Hepatocyte (in vitro differentiated cells): ENCODE measurements around the gene KYAT1. TPM values are rescaled to one million over a fixed set of nuclear protein-coding genes. Genes with fewer than 3 reads are reported as not detected.

Source experiments
- DNase-seq: peaks from one replicate; pipeline ENCODE4 v3.0.0-alpha.2; 2016; ENCODE audit warnings: low spot score
- H2AFZ ChIP-seq: fragments of 200-600 bp; sonication (generic); 2 replicates; pipeline ENCODE4 v1.6.0; 2016; ENCODE audit warnings: antibody characterized with exemption, mild to moderate bottlenecking
- H3K27ac ChIP-seq: fragments of 200-600 bp; sonication (generic); 2 replicates; pipeline ENCODE4 v1.5.1; 2016; ENCODE audit warnings: mild to moderate bottlenecking
- H3K27me3 ChIP-seq: fragments of 200-600 bp; sonication (generic); 2 replicates; pipeline ENCODE4 v1.6.1; 2016
- H3K36me3 ChIP-seq: fragments of 200-600 bp; sonication (generic); replicated peaks from 2 replicates; pipeline ENCODE4 v1.5.1; 2016; ENCODE audit warnings: low read depth; ENCODE audit not compliant: insufficient read depth
- H3K4me1 ChIP-seq: fragments of 200-600 bp; sonication (generic); 2 replicates; pipeline ENCODE4 v1.5.1; 2016; ENCODE audit warnings: mild to moderate bottlenecking, moderate library complexity; ENCODE audit not compliant: insufficient read depth
- H3K4me2 ChIP-seq: fragments of 200-600 bp; sonication (generic); 2 replicates; pipeline ENCODE4 v1.6.0; 2016
- H3K4me3 ChIP-seq: fragments of 200-600 bp; sonication (generic); 2 replicates; pipeline ENCODE4 v1.5.1; 2016; ENCODE audit warnings: mild to moderate bottlenecking
- H3K79me2 ChIP-seq: fragments of 200-600 bp; sonication (generic); 2 replicates; pipeline ENCODE4 v1.6.0; 2017; ENCODE audit warnings: mild to moderate bottlenecking
- H3K9me2 ChIP-seq: fragments of 200-600 bp; sonication (generic); replicated peaks from 2 replicates; pipeline ENCODE4 v1.6.0; 2017; ENCODE audit warnings: mild to moderate bottlenecking; ENCODE audit not compliant: insufficient read depth
- H3K9me3 ChIP-seq: fragments of 200-600 bp; sonication (generic); 2 replicates; pipeline ENCODE4 v1.5.1; 2016; ENCODE audit warnings: low read depth, mild to moderate bottlenecking
- H4K20me1 ChIP-seq: fragments of 200-600 bp; sonication (generic); 2 replicates; pipeline ENCODE4 v1.6.0; 2016; ENCODE audit warnings: mild to moderate bottlenecking; ENCODE audit not compliant: insufficient read depth, poor library complexity, severe bottlenecking
- EZH2 ChIP-seq: fragments of 200-600 bp; sonication (generic); IDR thresholded peaks from 2 replicates; pipeline ENCODE4 v1.6.1; 2016; ENCODE audit warnings: antibody characterized with exemption, mild to moderate bottlenecking, borderline replicate concordance
- EZH2phosphoT487 ChIP-seq: fragments of 200-600 bp; sonication (generic); IDR thresholded peaks from one replicate; pipeline ENCODE4 v1.6.1; 2018; ENCODE audit warnings: antibody characterized with exemption, mild to moderate bottlenecking, low read depth, moderate library complexity; ENCODE audit not compliant: unreplicated experiment, severe bottlenecking
- WGBS: methylation state at CpG from one replicate; pipeline ENCODE4 v1.1.6; 2016; ENCODE audit warnings: low lambda C conversion rate; ENCODE audit errors: missing lambda C conversion rate; 5-methylcytosine and 5-hydroxymethylcytosine counted together
- polyA plus RNA-seq: library from polyadenylated mRNA; unstranded; fragments of >200 nt; fragmentation: Nextera tagmentation; extraction: Ambion mirVana; gene quantifications from 2 replicates; pipeline ENCODE4 v1.2.1, GENCODE V29; 2016
- total RNA-seq: library from RNA; depleted of rRNA; stranded (reverse); fragments of >200 nt; gene quantifications from 2 replicates; pipeline ENCODE4 v1.2.3, GENCODE V29; 2014
- TF ChIP-seq, protein P1 (sequence below): fragments of 200-600 bp; sonication (generic); IDR thresholded peaks from 2 replicates; pipeline ENCODE4 v1.5.1; 2016; ENCODE audit warnings: antibody characterized with exemption, mild to moderate bottlenecking; ENCODE audit not compliant: poor library complexity

KYAT1 gene
- total and polyA plus RNA-seq, 2 experiments from 2014 or later: 5.1 to 8.7 TPM

GRCh38 chr9:128887049-128887448 is 5.3 kb upstream of the KYAT1 start:
- Histone ChIP-seq H2AFZ (no peak overlapping the region), H3K9me3 (no peaks in the 10 kb centered on the region), H3K4me1 (peaks cover 2% of the 10 kb centered on the region), H3K9me2 (no peaks in the 10 kb centered on the region), H3K4me3 (no peak overlapping the region), H4K20me1 (peaks cover 5% of the 10 kb centered on the region), H3K79me2 (peaks cover 78% of the 10 kb centered on the region), H3K27me3 (no peaks in the 10 kb centered on the region), H3K36me3 (no peaks in the 10 kb centered on the region), H3K4me2 (no peak overlapping the region), H3K27ac (no peak overlapping the region)
- 97% methylated on average over 3 of the region's 3 CpGs for WGBS
- no peak for DNase-seq
- TF ChIP-seq, protein P1, sequence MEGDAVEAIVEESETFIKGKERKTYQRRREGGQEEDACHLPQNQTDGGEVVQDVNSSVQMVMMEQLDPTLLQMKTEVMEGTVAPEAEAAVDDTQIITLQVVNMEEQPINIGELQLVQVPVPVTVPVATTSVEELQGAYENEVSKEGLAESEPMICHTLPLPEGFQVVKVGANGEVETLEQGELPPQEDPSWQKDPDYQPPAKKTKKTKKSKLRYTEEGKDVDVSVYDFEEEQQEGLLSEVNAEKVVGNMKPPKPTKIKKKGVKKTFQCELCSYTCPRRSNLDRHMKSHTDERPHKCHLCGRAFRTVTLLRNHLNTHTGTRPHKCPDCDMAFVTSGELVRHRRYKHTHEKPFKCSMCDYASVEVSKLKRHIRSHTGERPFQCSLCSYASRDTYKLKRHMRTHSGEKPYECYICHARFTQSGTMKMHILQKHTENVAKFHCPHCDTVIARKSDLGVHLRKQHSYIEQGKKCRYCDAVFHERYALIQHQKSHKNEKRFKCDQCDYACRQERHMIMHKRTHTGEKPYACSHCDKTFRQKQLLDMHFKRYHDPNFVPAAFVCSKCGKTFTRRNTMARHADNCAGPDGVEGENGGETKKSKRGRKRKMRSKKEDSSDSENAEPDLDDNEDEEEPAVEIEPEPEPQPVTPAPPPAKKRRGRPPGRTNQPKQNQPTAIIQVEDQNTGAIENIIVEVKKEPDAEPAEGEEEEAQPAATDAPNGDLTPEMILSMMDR: no peak
- TF ChIP-seq EZH2phosphoT487: no peak
- TF ChIP-seq EZH2: no peak

DNA sequence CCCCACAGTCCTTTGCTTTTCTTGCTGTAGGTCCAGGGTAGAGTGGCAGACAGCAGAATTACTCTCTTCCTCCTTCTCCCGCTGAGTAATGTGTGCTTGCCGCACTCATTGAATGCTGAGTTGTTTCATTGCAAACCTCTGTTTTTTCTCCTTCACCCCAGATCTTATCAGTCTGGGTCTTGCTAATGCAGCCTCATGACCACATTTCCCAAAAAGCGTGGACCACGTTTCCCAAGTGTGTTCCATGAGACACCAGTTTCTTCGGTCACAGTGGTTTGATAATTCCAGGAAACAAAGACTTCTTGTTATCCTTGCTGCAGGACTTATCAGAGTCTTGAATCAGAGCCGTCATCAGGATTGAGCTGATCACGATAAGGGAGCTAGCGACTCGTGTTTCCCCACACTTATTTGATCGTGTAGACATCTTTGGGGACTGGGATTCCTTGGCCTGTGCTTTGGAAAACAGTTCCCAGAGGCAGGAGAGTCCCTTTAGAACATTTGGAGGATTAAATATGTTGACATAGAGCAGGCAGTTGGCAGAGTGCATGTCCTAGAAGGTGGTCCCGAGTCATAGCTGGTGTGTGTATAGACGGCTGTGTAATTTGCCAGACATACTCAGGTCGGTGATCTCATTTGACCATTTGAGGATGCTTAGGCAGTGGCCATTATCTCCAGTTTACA is 4.6 kb upstream of the KYAT1 start:
- Histone ChIP-seq H3K27me3 (no peaks in the 10 kb centered on the region), H2AFZ (no peak overlapping the region), H3K4me1 (no peaks in the 10 kb centered on the region), H3K4me3 (no peak overlapping the region), H3K9me3 (no peaks in the 10 kb centered on the region), H3K4me2 (no peak overlapping the region), H3K79me2 (peaks cover 72% of the 10 kb centered on the region), H3K36me3 (no peaks in the 10 kb centered on the region), H4K20me1 (peaks cover 5% of the 10 kb centered on the region), H3K9me2 (no peaks in the 10 kb centered on the region), H3K27ac (peak overlapping the region; percentile 43)
- TF ChIP-seq, protein P1: no peak
- TF ChIP-seq EZH2 (no peak), EZH2phosphoT487 (no peak)
- DNase-seq: no peak
- 65% methylated on average over 13 of the region's 13 CpGs for WGBS

- Histone ChIP-seq H3K27me3 (no peaks in the 10 kb centered on the region), H2AFZ (no peak overlapping the region), H3K27ac (peak overlapping the region; percentile 27), H3K9me2 (no peaks in the 10 kb centered on the region), H4K20me1 (peaks cover 5% of the 10 kb centered on the region), H3K79me2 (peaks cover 69% of the 10 kb centered on the region), H3K36me3 (no peaks in the 10 kb centered on the region), H3K9me3 (no peaks in the 10 kb centered on the region), H3K4me3 (no peak overlapping the region), H3K4me1 (peaks cover 2% of the 10 kb centered on the region), H3K4me2 (no peak overlapping the region)
- TF ChIP-seq EZH2 (no peak), EZH2phosphoT487 (no peak)
- TF ChIP-seq, protein P1: no peak
- DNase-seq: no peak
- 79% methylated on average over 15 of the region's 15 CpGs for WGBS
These were observed 4.0 kb upstream of the KYAT1 start for GRCh38 chr9:128885798-128886197.
